Mammary epithelial cell (primary cell): ENCODE results near the gene ADI1.

Source experiments
- CTCF ChIP-seq, 2 donors: IDR thresholded peaks in 1 of 2; conservative IDR thresholded peaks in 1 of 2; 2 replicates each; pipeline ENCODE4 v1.5.1; 2011 to 2012; ENCODE audit warnings: inconsistent platforms in 2 of 2, low read length in 2 of 2, mild to moderate bottlenecking in 2 of 2, control low read depth in 1 of 2, low read depth in 1 of 2; ENCODE audit not compliant: insufficient read depth in 1 of 2; ENCODE audit errors: extremely low read depth in 1 of 2
- EZH2 ChIP-seq: IDR thresholded peaks from 2 replicates; pipeline ENCODE4 v1.6.1; 2012; ENCODE audit warnings: low read length, inconsistent platforms, borderline replicate concordance

- TF ChIP-seq CTCF (conservative IDR thresholded peaks at IDR 0.05 in 1 of 2, IDR thresholded peaks at IDR 0.05 in 1 of 2; ENCODE audit: extremely low read depth in 1 of 2, insufficient read depth in 1 of 2, low read depth in 1 of 2, low read length in 2 of 2) (no peak), EZH2 (no peak)
Observed at GRCh38 chr2:3467654-3468053, 51.7 kb downstream of the ADI1 start.
